ENCODE results near the gene DUSP23.

DNA sequence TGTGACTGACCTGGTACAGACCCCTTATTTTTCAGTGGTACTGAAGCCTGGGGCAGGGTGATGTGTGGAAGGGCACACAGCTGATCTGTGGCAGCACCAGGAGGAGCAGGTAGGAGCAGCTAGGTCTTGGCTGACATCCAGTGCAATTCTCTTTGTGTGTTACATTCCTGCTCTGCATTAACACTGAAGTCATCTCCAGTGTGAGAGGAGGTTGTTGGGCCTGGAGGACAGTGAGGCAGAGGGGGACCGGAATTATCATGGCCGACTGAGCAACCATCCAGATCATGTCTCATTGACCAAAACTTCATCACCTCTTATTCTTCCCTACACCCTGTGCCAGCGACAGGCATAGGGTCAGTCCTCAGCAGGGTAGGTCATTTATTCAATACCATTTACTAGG is 47.4 kb downstream of the DUSP23 start:
- TF ChIP-seq, protein P1, sequence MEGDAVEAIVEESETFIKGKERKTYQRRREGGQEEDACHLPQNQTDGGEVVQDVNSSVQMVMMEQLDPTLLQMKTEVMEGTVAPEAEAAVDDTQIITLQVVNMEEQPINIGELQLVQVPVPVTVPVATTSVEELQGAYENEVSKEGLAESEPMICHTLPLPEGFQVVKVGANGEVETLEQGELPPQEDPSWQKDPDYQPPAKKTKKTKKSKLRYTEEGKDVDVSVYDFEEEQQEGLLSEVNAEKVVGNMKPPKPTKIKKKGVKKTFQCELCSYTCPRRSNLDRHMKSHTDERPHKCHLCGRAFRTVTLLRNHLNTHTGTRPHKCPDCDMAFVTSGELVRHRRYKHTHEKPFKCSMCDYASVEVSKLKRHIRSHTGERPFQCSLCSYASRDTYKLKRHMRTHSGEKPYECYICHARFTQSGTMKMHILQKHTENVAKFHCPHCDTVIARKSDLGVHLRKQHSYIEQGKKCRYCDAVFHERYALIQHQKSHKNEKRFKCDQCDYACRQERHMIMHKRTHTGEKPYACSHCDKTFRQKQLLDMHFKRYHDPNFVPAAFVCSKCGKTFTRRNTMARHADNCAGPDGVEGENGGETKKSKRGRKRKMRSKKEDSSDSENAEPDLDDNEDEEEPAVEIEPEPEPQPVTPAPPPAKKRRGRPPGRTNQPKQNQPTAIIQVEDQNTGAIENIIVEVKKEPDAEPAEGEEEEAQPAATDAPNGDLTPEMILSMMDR (IDR thresholded peaks at IDR 0.05 in 4 of 5, conservative IDR thresholded peaks at IDR 0.05 in 1 of 5) = no peak
- no peak for TF ChIP-seq POLR2A (IDR thresholded peaks at IDR 0.05)
